Liver (tissue), 9 donors: ENCODE measurements around the gene ARHGAP19. TPM values are rescaled to one million over a fixed set of nuclear protein-coding genes. Genes with fewer than 3 reads are reported as not detected.

ENCODE experiments used
- DNase-seq: peaks from one replicate; pipeline ENCODE4 v3.0.0-alpha.2; 2017; ENCODE audit warnings: low spot score
- H3K27ac ChIP-seq, 2 donors: one replicate each; pipeline ENCODE4 v1.7.0; 2013; ENCODE audit warnings: inconsistent platforms in 2 of 2, low read length in 2 of 2, control low read depth in 1 of 2, low read depth in 1 of 2, mild to moderate bottlenecking in 1 of 2
- H3K27me3 ChIP-seq, 4 donors: one replicate each; pipeline versions ENCODE4 v1.6.1 to v1.7.0; 2013; ENCODE audit warnings: low read length in 3 of 4, inconsistent platforms in 1 of 4, mild to moderate bottlenecking in 1 of 4, moderate library complexity in 1 of 4; ENCODE audit not compliant: control insufficient read depth in 4 of 4, insufficient read depth in 4 of 4
- H3K36me3 ChIP-seq, 4 donors: one replicate each; pipeline versions ENCODE4 v1.6.1 to v1.7.0; 2013; ENCODE audit warnings: low read length in 3 of 4, mild to moderate bottlenecking in 3 of 4, low read depth in 1 of 4, moderate library complexity in 1 of 4; ENCODE audit not compliant: control insufficient read depth in 4 of 4, insufficient read depth in 3 of 4
- H3K4me1 ChIP-seq, 4 donors: one replicate each; pipeline versions ENCODE4 v1.6.1 to v1.7.0; 2013; ENCODE audit warnings: low read length in 3 of 4, mild to moderate bottlenecking in 3 of 4, moderate library complexity in 1 of 4; ENCODE audit not compliant: control insufficient read depth in 4 of 4, insufficient read depth in 4 of 4
- H3K4me3 ChIP-seq, 3 donors: one replicate each; pipeline versions ENCODE4 v1.6.1 to v1.7.0; 2013; ENCODE audit warnings: low read length in 3 of 3, control low read depth in 1 of 3, low read depth in 1 of 3, mild to moderate bottlenecking in 1 of 3
- H3K9ac ChIP-seq, 2 donors: one replicate each; pipeline ENCODE4 v1.7.0; 2013; ENCODE audit warnings: low read length in 2 of 2, mild to moderate bottlenecking in 2 of 2, moderate library complexity in 2 of 2, control low read depth in 1 of 2, low read depth in 1 of 2
- H3K9me3 ChIP-seq, 4 donors: one replicate each; pipeline versions ENCODE4 v1.6.1 to v1.7.0; 2013; ENCODE audit warnings: low read length in 3 of 4; ENCODE audit not compliant: control insufficient read depth in 4 of 4
- ATF3 ChIP-seq: IDR thresholded peaks from 2 replicates; pipeline ENCODE4 v1.6.1; 2016; ENCODE audit warnings: antibody characterized with exemption
- EGR1 ChIP-seq, 2 donors: IDR thresholded peaks; 2 replicates each; pipeline ENCODE4 v1.6.1; 2016 to 2018; ENCODE audit warnings: antibody characterized with exemption in 2 of 2, low read depth in 2 of 2
- FOXA1 ChIP-seq: IDR thresholded peaks from 2 replicates; pipeline ENCODE4 v1.6.1; 2016; ENCODE audit warnings: antibody characterized with exemption
- FOXA2 ChIP-seq: IDR thresholded peaks from 2 replicates; pipeline ENCODE4 v1.6.1; 2016; ENCODE audit warnings: antibody characterized with exemption
- GABPA ChIP-seq, 2 donors: IDR thresholded peaks in 1 of 2; conservative IDR thresholded peaks in 1 of 2; 2 replicates each; pipeline ENCODE4 v1.6.1; 2016; ENCODE audit warnings: antibody characterized with exemption in 2 of 2, mild to moderate bottlenecking in 1 of 2, moderate library complexity in 1 of 2
- HNF4A ChIP-seq, 2 donors: conservative IDR thresholded peaks; 2 replicates each; pipeline ENCODE4 v1.6.1; 2016; ENCODE audit warnings: antibody characterized with exemption in 2 of 2, mild to moderate bottlenecking in 2 of 2
- HNF4G ChIP-seq: IDR thresholded peaks from 2 replicates; pipeline ENCODE4 v1.6.1; 2016; ENCODE audit warnings: antibody characterized with exemption
- JUND ChIP-seq, 2 donors: IDR thresholded peaks; 2 replicates each; pipeline ENCODE4 v1.6.1; 2016; ENCODE audit warnings: antibody characterized with exemption in 2 of 2
- MAX ChIP-seq: IDR thresholded peaks from 2 replicates; pipeline ENCODE4 v1.6.1; 2016; ENCODE audit warnings: antibody characterized with exemption
- NR2F2 ChIP-seq: IDR thresholded peaks from 2 replicates; pipeline ENCODE4 v1.6.1; 2016; ENCODE audit warnings: antibody characterized with exemption
- RAD21 ChIP-seq, 2 donors: IDR thresholded peaks; 2 replicates each; pipeline ENCODE4 v1.6.1; 2016; ENCODE audit warnings: antibody characterized with exemption in 2 of 2, mild to moderate bottlenecking in 2 of 2
- REST ChIP-seq: IDR thresholded peaks from 2 replicates; pipeline ENCODE4 v1.6.1; 2016; ENCODE audit warnings: antibody characterized with exemption, mild to moderate bottlenecking
- RXRA ChIP-seq, 2 donors: IDR thresholded peaks; 2 replicates each; pipeline ENCODE4 v1.6.1; 2017 to 2018; ENCODE audit warnings: antibody characterized with exemption in 2 of 2, mild to moderate bottlenecking in 1 of 2
- SP1 ChIP-seq: IDR thresholded peaks from 2 replicates; pipeline ENCODE4 v1.6.1; 2018; ENCODE audit warnings: antibody characterized with exemption, mild to moderate bottlenecking
- TAF1 ChIP-seq: conservative IDR thresholded peaks from 2 replicates; pipeline ENCODE4 v1.6.1; 2016; ENCODE audit warnings: antibody characterized with exemption, mild to moderate bottlenecking
- YY1 ChIP-seq: IDR thresholded peaks from 2 replicates; pipeline ENCODE4 v1.6.1; 2016; ENCODE audit warnings: antibody characterized with exemption, mild to moderate bottlenecking
- WGBS: extraction: QIAGEN DNeasy Blood & Tissue Kit; methylation state at CpG from one replicate; pipeline ENCODE4 v1.1.7; 2013; 5-methylcytosine and 5-hydroxymethylcytosine counted together
- polyA plus RNA-seq, 2 donors: library from polyadenylated mRNA; stranded (reverse) in 1 of 2; unstranded in 1 of 2; fragments of 200-250 nt in 1 of 2; fragments of >200 nt in 1 of 2; fragmentation: Nextera tagmentation in 1 of 2; extraction: Ambion mirVana in 1 of 2; gene quantifications; one replicate each; pipeline versions ENCODE4 v1.2.1 to v1.2.3, GENCODE V29; 2013 to 2015
- total RNA-seq, 2 donors: library from RNA; depleted of rRNA; stranded (reverse); fragments of >200 nt; gene quantifications; one replicate each; pipeline ENCODE4 v1.2.3, GENCODE V29; 2014
- TF ChIP-seq, protein P1 (sequence below): fragments of 150-350 bp; IDR thresholded peaks from 2 replicates; pipeline ENCODE4 v1.5.1; 2017; ENCODE audit warnings: improper control_type of control experiment, low read depth, low read length; ENCODE audit not compliant: missing input control
- donor health status: healthy.
- donor health status: healthy.
- donor health status: healthy.
- donor health status: healthy.
- donor health status: healthy.

Gene ARHGAP19
- total and polyA plus RNA-seq, 4 donors: 1.6 to 23.4 (median 3.6) TPM

DNA sequence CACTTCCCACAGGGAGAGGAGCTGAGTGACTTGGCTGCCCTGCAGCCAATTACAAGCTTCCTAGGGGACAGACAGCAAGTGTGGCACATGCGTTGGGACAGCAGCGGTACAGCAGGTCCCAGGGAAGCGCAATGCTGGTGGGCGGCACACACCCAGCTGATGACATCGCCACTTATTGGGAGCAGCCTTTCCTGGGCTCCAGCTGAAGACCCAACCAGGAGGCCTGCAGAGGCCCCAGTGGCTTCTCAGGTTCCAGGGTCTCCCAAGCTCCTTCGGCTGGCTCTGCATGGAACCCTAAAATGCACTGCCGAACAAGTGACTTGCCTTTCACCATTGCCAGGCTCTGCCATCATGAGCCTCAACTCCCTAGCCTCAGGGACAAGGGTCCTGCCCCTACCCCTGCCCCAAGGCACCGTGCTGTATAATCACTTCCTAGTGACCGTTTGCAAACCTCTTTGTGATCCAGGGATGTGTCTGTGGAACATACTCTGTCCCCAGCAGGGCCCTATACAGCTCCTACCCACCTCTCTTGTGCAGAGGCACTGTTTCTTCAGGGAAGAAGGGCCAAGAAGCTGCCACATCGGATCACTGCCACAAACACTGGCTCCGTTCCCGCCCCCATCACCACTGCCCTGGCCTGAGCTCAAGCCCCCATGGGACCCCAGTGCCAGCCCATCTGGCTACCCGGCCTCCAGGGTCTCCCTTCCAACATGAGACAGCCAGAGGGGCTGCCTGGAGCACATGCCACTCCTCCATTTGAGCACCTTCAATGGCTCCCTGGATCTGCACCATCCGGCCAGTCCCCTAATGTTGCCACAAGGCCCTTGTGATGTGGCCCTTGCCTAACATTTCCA, 87.4 kb downstream of the ARHGAP19 start (continued):
- TF ChIP-seq, protein P1, sequence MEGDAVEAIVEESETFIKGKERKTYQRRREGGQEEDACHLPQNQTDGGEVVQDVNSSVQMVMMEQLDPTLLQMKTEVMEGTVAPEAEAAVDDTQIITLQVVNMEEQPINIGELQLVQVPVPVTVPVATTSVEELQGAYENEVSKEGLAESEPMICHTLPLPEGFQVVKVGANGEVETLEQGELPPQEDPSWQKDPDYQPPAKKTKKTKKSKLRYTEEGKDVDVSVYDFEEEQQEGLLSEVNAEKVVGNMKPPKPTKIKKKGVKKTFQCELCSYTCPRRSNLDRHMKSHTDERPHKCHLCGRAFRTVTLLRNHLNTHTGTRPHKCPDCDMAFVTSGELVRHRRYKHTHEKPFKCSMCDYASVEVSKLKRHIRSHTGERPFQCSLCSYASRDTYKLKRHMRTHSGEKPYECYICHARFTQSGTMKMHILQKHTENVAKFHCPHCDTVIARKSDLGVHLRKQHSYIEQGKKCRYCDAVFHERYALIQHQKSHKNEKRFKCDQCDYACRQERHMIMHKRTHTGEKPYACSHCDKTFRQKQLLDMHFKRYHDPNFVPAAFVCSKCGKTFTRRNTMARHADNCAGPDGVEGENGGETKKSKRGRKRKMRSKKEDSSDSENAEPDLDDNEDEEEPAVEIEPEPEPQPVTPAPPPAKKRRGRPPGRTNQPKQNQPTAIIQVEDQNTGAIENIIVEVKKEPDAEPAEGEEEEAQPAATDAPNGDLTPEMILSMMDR: no peak
- no peak for TF ChIP-seq MAX
- no peak for TF ChIP-seq HNF4A (conservative IDR thresholded peaks at IDR 0.05)
- TF ChIP-seq EGR1 (IDR thresholded peaks at IDR 0.05; ENCODE audit: low read depth in 2 of 2): no peak
- no peak for TF ChIP-seq RXRA (IDR thresholded peaks at IDR 0.05)
- TF ChIP-seq RAD21 (IDR thresholded peaks at IDR 0.05): no peak
- no peak for TF ChIP-seq YY1
- no peak for TF ChIP-seq JUND (IDR thresholded peaks at IDR 0.05)
- TF ChIP-seq HNF4G: no peak
- no peak for TF ChIP-seq FOXA1

- no peak overlapping the region for H3K4me3 ChIP-seq
- no peak for DNase-seq
- no peaks in the 10 kb centered on the region for H3K4me1 ChIP-seq
- no peaks in the 10 kb centered on the region for H3K36me3 ChIP-seq
- no peaks in the 10 kb centered on the region for H3K9me3 ChIP-seq
- WGBS: 89% methylated on average over 7 of the region's 7 CpGs
- no peak for TF ChIP-seq YY1
- no peak for TF ChIP-seq RAD21 (IDR thresholded peaks at IDR 0.05)
- TF ChIP-seq TAF1: no peak
- no peak for TF ChIP-seq RXRA (IDR thresholded peaks at IDR 0.05)
- no peak for TF ChIP-seq JUND (IDR thresholded peaks at IDR 0.05)
- no peak for TF ChIP-seq NR2F2
- TF ChIP-seq, protein P1: no peak
- no peak overlapping the region for H3K9ac ChIP-seq
- H3K27me3 ChIP-seq: no peaks in the 10 kb centered on the region
- no peak overlapping the region for H3K27ac ChIP-seq
Observed at GRCh38 chr10:97203220-97203619, 89.2 kb downstream of the ARHGAP19 start.

DNA sequence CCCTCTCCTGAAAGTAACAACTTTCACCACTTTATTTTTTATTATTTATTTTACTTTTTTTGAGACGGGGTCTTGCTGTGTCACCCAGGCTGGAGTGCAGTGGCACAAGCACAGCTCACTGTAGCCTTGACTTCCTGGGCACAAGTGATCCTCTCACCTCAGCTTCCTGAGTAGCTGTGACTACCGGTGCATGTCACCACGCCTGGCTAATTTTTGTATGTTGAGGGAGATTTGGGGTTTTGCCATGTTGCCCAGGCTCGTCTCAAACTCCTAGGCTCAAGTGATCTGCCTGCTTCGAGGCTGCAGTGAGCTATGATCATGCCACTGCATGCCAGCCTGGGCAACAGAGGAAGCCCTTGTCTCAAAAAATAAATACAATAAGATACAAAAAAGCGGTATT, 91.8 kb downstream of the ARHGAP19 start:
- Histone ChIP-seq H3K9ac (no peak overlapping the region), H3K27me3 (peaks cover 0 to 4% (median 0%) of the 10 kb centered on the region in 4 donors), H3K9me3 (no peaks in the 10 kb centered on the region), H3K36me3 (no peaks in the 10 kb centered on the region), H3K4me1 (peaks cover 0 to 6% (median 2%) of the 10 kb centered on the region in 4 donors), H3K4me3 (no peak overlapping the region), H3K27ac (no peak overlapping the region)
- 68% methylated on average over 6 of the region's 6 CpGs for WGBS
- DNase-seq: no peak
- TF ChIP-seq TAF1 (no peak), REST (no peak), FOXA1 (no peak), MAX (no peak), ATF3 (no peak), HNF4A (conservative IDR thresholded peaks at IDR 0.05) (no peak), YY1 (no peak), FOXA2 (no peak), SP1 (no peak), EGR1 (IDR thresholded peaks at IDR 0.05; ENCODE audit: low read depth in 2 of 2) (no peak), GABPA (IDR thresholded peaks at IDR 0.05 in 1 of 2, conservative IDR thresholded peaks at IDR 0.05 in 1 of 2) (no peak), NR2F2 (no peak), JUND (IDR thresholded peaks at IDR 0.05) (no peak), RAD21 (IDR thresholded peaks at IDR 0.05) (no peak), RXRA (IDR thresholded peaks at IDR 0.05) (no peak), HNF4G (no peak)
- TF ChIP-seq, protein P1: no peak
